Progenitor cell of endocrine pancreas (in vitro differentiated cells): Measurements from ENCODE around the gene SETDB2. TPM values are rescaled to one million over a fixed set of nuclear protein-coding genes. Genes with fewer than 3 reads are reported as not detected.

Source experiments
- DNase-seq: peaks from one replicate; pipeline ENCODE4 v3.0.0; 2021; ENCODE audit warnings: low spot score; ENCODE audit not compliant: unreplicated experiment
- H3K27ac Mint-ChIP-seq: 2 replicates; pipeline ENCODE4 v1.8.0; 2021; ENCODE audit warnings: mild to moderate bottlenecking, moderate library complexity, mixed read lengths
- H3K27me3 Mint-ChIP-seq: 2 replicates; pipeline ENCODE4 v1.8.0; 2021; ENCODE audit warnings: mixed read lengths
- H3K36me3 Mint-ChIP-seq: 2 replicates; pipeline ENCODE4 v1.8.0; 2022; ENCODE audit warnings: mixed read lengths; ENCODE audit not compliant: insufficient read depth
- H3K4me1 Mint-ChIP-seq: 2 replicates; pipeline ENCODE4 v1.8.0; 2021; ENCODE audit warnings: low read depth, mixed read lengths
- H3K4me3 Mint-ChIP-seq: 2 replicates; pipeline ENCODE4 v1.8.0; 2021; ENCODE audit warnings: low read depth, mild to moderate bottlenecking, moderate library complexity, mixed read lengths
- H3K9me3 Mint-ChIP-seq: 2 replicates; pipeline ENCODE4 v1.8.0; 2021; ENCODE audit warnings: low read depth, mixed read lengths
- CTCF ChIP-seq: fragments of 200-600 bp; sonication (generic); IDR thresholded peaks from one replicate; pipeline ENCODE4 v1.5.0; 2021; ENCODE audit warnings: antibody characterized with exemption, mild to moderate bottlenecking; ENCODE audit not compliant: unreplicated experiment
- total RNA-seq: library from RNA; stranded (reverse); gene quantifications from 2 replicates; pipeline ENCODE4 v1.2.1, GENCODE V29; 2021

Gene SETDB2
- total RNA-seq, 1 donor from 2014 or later: 11.5 TPM

- TF ChIP-seq CTCF: no peak
- no peaks in the 10 kb centered on the region for H3K9me3 Mint-ChIP-seq
- H3K27me3 Mint-ChIP-seq: no peaks in the 10 kb centered on the region
- no peak for DNase-seq
- no peak overlapping the region for H3K4me3 Mint-ChIP-seq
- H3K4me1 Mint-ChIP-seq: no peaks in the 10 kb centered on the region
- no peak overlapping the region for H3K27ac Mint-ChIP-seq
- peaks cover 1% of the 10 kb centered on the region for H3K36me3 Mint-ChIP-seq
Observed at GRCh38 chr13:49455007-49455398, 10.9 kb downstream of the SETDB2 start.

- no peak for DNase-seq
- Mint-ChIP-seq H3K36me3 (peaks cover 3% of the 10 kb centered on the region), H3K9me3 (no peaks in the 10 kb centered on the region), H3K27me3 (no peaks in the 10 kb centered on the region), H3K27ac (no peak overlapping the region), H3K4me3 (no peak overlapping the region), H3K4me1 (no peaks in the 10 kb centered on the region)
- TF ChIP-seq CTCF: no peak
Observed at GRCh38 chr13:49456156-49456555, 12.1 kb downstream of the SETDB2 start.

GRCh38 chr13:49457221-49457620 lies 13.1 kb downstream of the SETDB2 start:
- Mint-ChIP-seq H3K27ac (no peak overlapping the region), H3K9me3 (peaks cover 2% of the 10 kb centered on the region), H3K27me3 (no peaks in the 10 kb centered on the region), H3K36me3 (peaks cover 13% of the 10 kb centered on the region), H3K4me3 (no peak overlapping the region), H3K4me1 (no peaks in the 10 kb centered on the region)
- no peak for TF ChIP-seq CTCF
- no peak for DNase-seq

- Mint-ChIP-seq H3K27me3 (no peaks in the 10 kb centered on the region), H3K9me3 (peaks cover 12% of the 10 kb centered on the region), H3K4me1 (no peaks in the 10 kb centered on the region), H3K4me3 (no peak overlapping the region), H3K36me3 (peaks cover 34% of the 10 kb centered on the region), H3K27ac (no peak overlapping the region)
- no peak for TF ChIP-seq CTCF
- no peak for DNase-seq
Observed at GRCh38 chr13:49459580-49459979, 15.5 kb downstream of the SETDB2 start.

GRCh38 chr13:49464085-49464484 lies 20.0 kb downstream of the SETDB2 start:
- DNase-seq: no peak
- H3K27ac Mint-ChIP-seq: no peak overlapping the region
- H3K36me3 Mint-ChIP-seq: peaks cover 36% of the 10 kb centered on the region
- no peak for TF ChIP-seq CTCF
- H3K9me3 Mint-ChIP-seq: peaks cover 12% of the 10 kb centered on the region
- no peak overlapping the region for H3K4me3 Mint-ChIP-seq
- no peaks in the 10 kb centered on the region for H3K27me3 Mint-ChIP-seq
- H3K4me1 Mint-ChIP-seq: peaks cover 6% of the 10 kb centered on the region
